Naive thymus-derived CD4-positive, alpha-beta T cell (primary cell): ENCODE data around the gene ANKS1B. TPM values are rescaled to one million over a fixed set of nuclear protein-coding genes. Genes with fewer than 3 reads are reported as not detected.

Experiments
- ATAC-seq: fragments of 150-1000 bp; cut with Tn5 transposase; 2 replicates; pipeline ENCODE4 v1.10.0; 2021; ENCODE audit warnings: mild to moderate bottlenecking, moderate library complexity
- CTCF ChIA-PET: fragments of 350-600 bp; sonication (Branson Sonifier 250); formaldehyde crosslinking; loops from one replicate; lab custom pipeline; 2021; ENCODE audit warnings: antibody characterized with exemption; lab: Charles Lee
- POLR2A ChIA-PET: fragments of 350-600 bp; sonication (Branson Sonifier 250); formaldehyde crosslinking; loops from one replicate; lab custom pipeline; 2021; ENCODE audit warnings: antibody characterized with exemption, inconsistent platforms; lab: Charles Lee
- DNase-seq, 9 donors: peaks; one replicate each; pipeline versions ENCODE4 v3.0.0 to v3.0.0-alpha.2; 2020 to 2022; ENCODE audit warnings: mixed read lengths in 1 of 9
- H3K27ac ChIP-seq: one replicate; pipeline ENCODE4 v1.7.0; 2013; ENCODE audit warnings: mild to moderate bottlenecking, low read depth, low read length, moderate library complexity
- H3K27me3 ChIP-seq, 2 donors: one replicate each; pipeline ENCODE4 v1.7.0; 2013; ENCODE audit warnings: low read length in 2 of 2, mild to moderate bottlenecking in 2 of 2, moderate library complexity in 2 of 2; ENCODE audit not compliant: control insufficient read depth in 2 of 2, insufficient read depth in 2 of 2
- H3K36me3 ChIP-seq, 3 experiments: 1 replicate in 2 of 3; 2 replicates in 1 of 3; pipeline ENCODE4 v1.7.0; 2013; ENCODE audit warnings: low read length in 3 of 3, mild to moderate bottlenecking in 3 of 3, moderate library complexity in 1 of 3; ENCODE audit not compliant: insufficient read depth in 3 of 3, control insufficient read depth in 2 of 3
- H3K4me1 ChIP-seq, 2 donors: one replicate each; pipeline ENCODE4 v1.7.0; 2013; ENCODE audit warnings: low read length in 2 of 2, mild to moderate bottlenecking in 2 of 2, moderate library complexity in 1 of 2; ENCODE audit not compliant: control insufficient read depth in 2 of 2, insufficient read depth in 2 of 2
- H3K4me3 ChIP-seq: 2 replicates; pipeline ENCODE4 v1.7.0; 2013; ENCODE audit warnings: mild to moderate bottlenecking, low read length
- H3K9me3 ChIP-seq, 3 experiments: 1 replicate in 2 of 3; 2 replicates in 1 of 3; pipeline ENCODE4 v1.7.0; 2013; ENCODE audit warnings: low read length in 3 of 3; ENCODE audit not compliant: control insufficient read depth in 2 of 3
- H3K27ac Mint-ChIP-seq, 9 donors: one replicate each; pipeline ENCODE4 v1.8.0; 2020 to 2022; ENCODE audit warnings: mixed read lengths in 9 of 9, mild to moderate bottlenecking in 8 of 9, moderate library complexity in 5 of 9, inconsistent platforms in 2 of 9
- H3K27me3 Mint-ChIP-seq, 5 donors: one replicate each; pipeline ENCODE4 v1.8.0; 2021 to 2022; ENCODE audit warnings: mixed read lengths in 5 of 5, mild to moderate bottlenecking in 1 of 5
- H3K36me3 Mint-ChIP-seq, 5 donors: one replicate each; pipeline ENCODE4 v1.8.0; 2020 to 2022; ENCODE audit warnings: mixed read lengths in 5 of 5, mild to moderate bottlenecking in 3 of 5, inconsistent platforms in 1 of 5
- H3K4me1 Mint-ChIP-seq, 7 donors: one replicate each; pipeline ENCODE4 v1.8.0; 2020 to 2022; ENCODE audit warnings: mixed read lengths in 7 of 7, mild to moderate bottlenecking in 3 of 7, inconsistent platforms in 1 of 7
- H3K4me3 Mint-ChIP-seq, 10 donors: one replicate each; pipeline ENCODE4 v1.8.0; 2020 to 2022; ENCODE audit warnings: mild to moderate bottlenecking in 10 of 10, mixed read lengths in 10 of 10, moderate library complexity in 6 of 10, inconsistent platforms in 2 of 10
- H3K9me3 Mint-ChIP-seq, 11 donors: one replicate each; pipeline ENCODE4 v1.8.0; 2020 to 2022; ENCODE audit warnings: mixed read lengths in 11 of 11, mild to moderate bottlenecking in 4 of 11, inconsistent platforms in 1 of 11, moderate library complexity in 1 of 11
- intact Hi-C, 2 donors: fragments of 100-400 bp; cut with micrococcal nuclease; formaldehyde crosslinking; loops; one replicate each; pipeline ENCODE4 v1.15.1; 2023
- polyA plus RNA-seq, 2 donors: library from polyadenylated mRNA; unstranded; fragments of 300-500 nt; fragmentation: Illumina TruSeq; gene quantifications; one replicate each; pipeline ENCODE4 v1.2.3, GENCODE V29; 2021
- total RNA-seq, 6 experiments: library from RNA in 5 of 6; stranded (reverse) in 5 of 6; gene quantifications; 1 replicate in 5 of 6; 2 replicates in 1 of 6; pipeline ENCODE4 v1.2.3 and lab custom pipeline; 2021 to 2026

The ANKS1B gene
- total and polyA plus RNA-seq, 7 experiments from 2014 or later: 0.97 TPM; not detected in 6

DNA sequence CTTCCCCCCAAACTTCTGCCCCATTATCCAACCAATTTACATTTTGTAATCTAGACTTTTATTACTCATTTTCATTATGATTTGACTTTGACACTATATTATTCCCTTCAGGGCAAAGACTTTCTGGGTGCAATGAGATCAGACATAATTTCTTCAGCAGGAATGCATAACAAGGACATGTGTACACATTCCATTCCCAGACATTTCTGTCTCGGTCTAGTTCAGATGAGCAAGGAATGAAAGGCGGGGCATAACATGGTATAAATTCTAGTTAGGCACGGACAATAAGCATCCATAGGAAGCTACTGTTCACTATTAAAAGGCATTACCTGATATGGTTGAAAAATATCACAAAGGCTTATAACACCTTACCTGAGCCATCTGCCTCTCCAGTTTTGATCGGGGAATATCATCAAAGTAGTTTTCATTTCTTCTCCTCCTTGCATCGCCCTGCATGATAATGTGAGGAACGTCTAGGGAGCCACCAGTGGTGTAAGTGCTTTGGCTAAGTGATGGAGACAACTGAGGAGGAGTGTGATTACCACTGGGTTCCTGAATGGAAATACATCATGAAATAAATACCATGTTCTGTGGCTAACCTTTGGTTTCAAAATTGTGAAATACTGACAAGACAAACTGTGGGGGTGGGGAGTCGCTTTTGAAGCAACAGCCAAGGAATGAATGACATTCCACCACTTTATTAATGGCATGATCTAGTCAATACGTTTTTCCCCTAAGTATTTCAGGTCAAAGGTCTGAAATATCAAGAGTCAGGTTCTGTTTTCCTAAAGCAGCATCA is 1155.7 kb downstream of the ANKS1B start:
- Histone ChIP-seq H3K4me3 (no peak overlapping the region), H3K27me3 (peaks cover 0 to 4% of the 10 kb centered on the region in 2 donors), H3K27ac (no peak overlapping the region), H3K36me3 (no peaks in the 10 kb centered on the region), H3K9me3 (no peaks in the 10 kb centered on the region), H3K4me1 (no peaks in the 10 kb centered on the region)
- no peak for ATAC-seq
- Mint-ChIP-seq H3K4me1 (no peaks in the 10 kb centered on the region), H3K4me3 (no peak overlapping the region), H3K27ac (no peak overlapping the region), H3K9me3 (peaks cover 0 to 4% (median 0%) of the 10 kb centered on the region in 11 donors), H3K27me3 (peaks cover 16 to 26% (median 21%) of the 10 kb centered on the region in 5 donors), H3K36me3 (no peaks in the 10 kb centered on the region)
- no peak for DNase-seq
- ChIA-PET POLR2A (no interaction called here), CTCF (no interaction called here)
- intact Hi-C loops: no loop called here

DNA sequence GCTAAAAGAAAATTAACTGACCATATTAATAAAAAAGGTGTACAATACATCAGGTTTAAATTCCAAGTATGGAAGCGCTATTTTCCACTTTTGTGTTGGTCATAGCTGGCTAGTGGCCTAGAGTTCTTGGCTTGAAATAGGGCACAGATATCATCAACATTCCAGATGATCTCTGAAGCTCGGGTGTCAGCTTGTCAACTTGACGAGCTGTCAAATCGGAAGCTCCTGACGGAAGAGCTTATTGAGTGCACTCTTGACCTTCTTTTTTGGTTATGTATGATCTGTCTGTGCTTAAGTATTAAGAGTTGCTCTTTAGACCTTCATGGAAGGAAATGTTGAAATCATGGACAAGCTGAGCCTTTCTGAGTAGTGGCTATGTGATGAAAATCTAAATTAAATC is 1161.7 kb downstream of the ANKS1B start:
- peaks cover 0 to 4% of the 10 kb centered on the region in 2 donors for H3K27me3 ChIP-seq
- peaks cover 10 to 38% (median 21%) of the 10 kb centered on the region in 5 donors for H3K27me3 Mint-ChIP-seq
- CTCF ChIA-PET: no interaction called here
- intact Hi-C loops: no loop called here
- no peaks in the 10 kb centered on the region for H3K36me3 ChIP-seq
- no peaks in the 10 kb centered on the region for H3K9me3 Mint-ChIP-seq
- no peaks in the 10 kb centered on the region for H3K4me1 ChIP-seq
- no peak for DNase-seq
- ATAC-seq: no peak
- H3K27ac ChIP-seq: no peak overlapping the region
- no peak overlapping the region for H3K4me3 Mint-ChIP-seq
- H3K9me3 ChIP-seq: no peaks in the 10 kb centered on the region
- H3K4me3 ChIP-seq: no peak overlapping the region
- no peaks in the 10 kb centered on the region for H3K4me1 Mint-ChIP-seq
- POLR2A ChIA-PET: no interaction called here
- no peak overlapping the region for H3K27ac Mint-ChIP-seq
- H3K36me3 Mint-ChIP-seq: no peaks in the 10 kb centered on the region

DNA sequence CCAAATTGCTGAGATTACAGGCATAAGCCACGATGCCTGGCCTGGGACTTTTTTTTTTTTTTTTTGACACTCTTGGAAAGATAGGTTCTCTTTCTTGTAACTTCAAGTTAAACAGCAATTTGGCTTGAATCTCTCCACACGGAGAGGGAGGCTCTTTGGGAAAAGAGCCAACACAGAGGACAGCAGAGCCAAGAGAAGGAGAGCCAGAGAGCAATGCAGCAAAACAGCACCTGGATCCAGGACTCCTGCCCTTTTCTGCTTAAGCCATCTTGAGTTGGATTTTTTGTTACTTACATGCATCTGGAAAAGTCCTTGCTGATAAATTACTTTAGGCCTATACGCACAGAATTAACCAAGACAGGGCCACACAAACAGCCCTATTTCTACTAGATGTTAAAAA is 1162.9 kb downstream of the ANKS1B start:
- H3K9me3 Mint-ChIP-seq: no peaks in the 10 kb centered on the region
- H3K36me3 Mint-ChIP-seq: no peaks in the 10 kb centered on the region
- POLR2A ChIA-PET: no interaction called here

DNA sequence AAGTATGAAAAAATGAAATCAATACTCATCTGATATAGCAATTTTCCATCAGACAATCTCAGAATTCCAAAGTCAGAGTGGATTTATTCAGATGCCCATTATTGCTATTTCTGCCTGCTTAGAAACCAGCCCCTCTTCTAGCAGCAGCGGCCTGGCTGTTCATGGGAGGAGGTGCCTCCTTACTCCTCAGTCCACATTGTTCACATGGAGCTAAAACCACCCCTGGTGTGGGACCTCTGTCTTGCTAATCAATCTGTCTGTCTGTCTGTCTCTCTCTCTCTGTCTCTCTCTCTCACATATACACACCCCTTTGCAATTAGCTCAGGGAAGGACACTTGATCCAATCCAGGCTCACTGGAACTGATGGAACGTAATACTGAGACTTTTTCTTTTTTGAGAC is 1163.5 kb downstream of the ANKS1B start:
- ChIA-PET CTCF (no interaction called here), POLR2A (no interaction called here)
- Mint-ChIP-seq H3K4me1 (no peaks in the 10 kb centered on the region), H3K27me3 (peaks cover 16 to 39% (median 25%) of the 10 kb centered on the region in 5 donors), H3K4me3 (no peak overlapping the region), H3K9me3 (no peaks in the 10 kb centered on the region), H3K36me3 (no peaks in the 10 kb centered on the region), H3K27ac (no peak overlapping the region)
- Histone ChIP-seq H3K4me1 (no peaks in the 10 kb centered on the region), H3K4me3 (no peak overlapping the region), H3K27ac (no peak overlapping the region), H3K36me3 (no peaks in the 10 kb centered on the region), H3K9me3 (no peaks in the 10 kb centered on the region), H3K27me3 (peaks cover 0 to 4% of the 10 kb centered on the region in 2 donors)
- ATAC-seq (no peak), DNase-seq (no peak)
- intact Hi-C loops: no loop called here

More for the DNA sequence above, 1162.9 kb downstream of the ANKS1B start:
- H3K4me3 Mint-ChIP-seq: no peak overlapping the region
- intact Hi-C loops: no loop called here
- H3K27ac ChIP-seq: no peak overlapping the region
- no peak overlapping the region for H3K4me3 ChIP-seq
- no peak for ATAC-seq
- H3K27me3 ChIP-seq: peaks cover 0 to 4% of the 10 kb centered on the region in 2 donors
- CTCF ChIA-PET: no interaction called here
- no peak for DNase-seq
- no peak overlapping the region for H3K27ac Mint-ChIP-seq
- H3K27me3 Mint-ChIP-seq: peaks cover 16 to 41% (median 24%) of the 10 kb centered on the region in 5 donors
- no peaks in the 10 kb centered on the region for H3K36me3 ChIP-seq
- no peaks in the 10 kb centered on the region for H3K9me3 ChIP-seq
- H3K4me1 Mint-ChIP-seq: no peaks in the 10 kb centered on the region
- H3K4me1 ChIP-seq: no peaks in the 10 kb centered on the region

DNA sequence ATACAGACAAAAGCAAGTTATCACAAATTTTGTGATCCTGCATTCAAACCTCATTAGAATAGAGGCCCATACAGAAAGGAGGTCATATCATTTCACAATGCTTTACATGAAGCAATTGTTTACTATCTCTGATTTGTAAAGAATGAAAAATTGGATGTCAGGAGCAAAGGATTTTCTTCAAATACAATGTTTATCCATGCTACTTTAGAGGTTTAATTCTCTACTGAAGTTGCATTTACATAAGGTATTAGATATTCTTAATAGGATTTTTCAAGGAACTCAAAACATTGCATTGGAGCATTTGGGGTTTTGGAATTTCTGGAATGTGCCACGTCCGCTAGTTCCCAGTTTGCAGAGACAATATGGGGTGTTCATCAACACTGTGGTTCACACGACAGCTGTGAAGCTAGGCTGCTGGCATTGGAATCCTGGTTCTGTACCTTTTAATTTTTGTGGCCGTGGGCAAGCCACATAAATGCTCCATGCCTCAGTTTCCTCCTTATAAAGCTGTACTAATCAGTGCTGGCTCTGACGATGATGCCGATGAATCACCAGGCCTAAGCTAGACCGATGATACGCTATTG is 1164.8 kb downstream of the ANKS1B start:
- ATAC-seq (no peak), DNase-seq (no peak)
- H3K9me3 ChIP-seq: no peaks in the 10 kb centered on the region
- H3K36me3 ChIP-seq: no peaks in the 10 kb centered on the region
- no peaks in the 10 kb centered on the region for H3K27me3 ChIP-seq
- H3K4me3 ChIP-seq: no peak overlapping the region
- no peak overlapping the region for H3K4me3 Mint-ChIP-seq
- no peaks in the 10 kb centered on the region for H3K4me1 Mint-ChIP-seq
- H3K27ac ChIP-seq: no peak overlapping the region
- CTCF ChIA-PET: no interaction called here
- intact Hi-C loops: no loop called here
- no peaks in the 10 kb centered on the region for H3K4me1 ChIP-seq
- H3K27me3 Mint-ChIP-seq: peaks cover 25 to 39% (median 37%) of the 10 kb centered on the region in 5 donors
- peaks cover 0 to 5% (median 0%) of the 10 kb centered on the region in 11 donors for H3K9me3 Mint-ChIP-seq
- POLR2A ChIA-PET: no interaction called here
- H3K36me3 Mint-ChIP-seq: no peaks in the 10 kb centered on the region
- H3K27ac Mint-ChIP-seq: no peak overlapping the region

DNA sequence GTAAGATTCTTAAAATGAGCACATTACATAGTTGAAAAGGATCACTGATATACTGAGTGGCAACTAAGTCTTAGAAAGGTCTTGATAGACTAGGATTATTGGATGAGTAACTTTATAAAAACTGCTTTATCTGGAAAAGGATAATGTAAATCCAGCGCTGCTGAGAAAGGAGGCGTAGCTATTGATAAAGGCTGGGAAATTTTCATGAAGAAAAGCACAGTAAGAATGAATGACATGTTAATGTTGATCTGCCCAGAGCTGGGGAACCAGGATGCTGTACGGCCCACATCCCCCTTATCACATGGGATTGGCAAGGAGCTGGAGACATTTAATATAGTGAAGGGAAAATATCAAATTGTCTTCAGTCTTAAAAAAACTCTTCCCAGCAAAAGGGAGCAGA is 1165.7 kb downstream of the ANKS1B start:
- ChIA-PET CTCF (no interaction called here), POLR2A (no interaction called here)
- no peaks in the 10 kb centered on the region for H3K4me1 ChIP-seq
- H3K9me3 ChIP-seq: no peaks in the 10 kb centered on the region
- Mint-ChIP-seq H3K27me3 (peaks cover 27 to 42% (median 36%) of the 10 kb centered on the region in 5 donors), H3K4me1 (no peaks in the 10 kb centered on the region), H3K27ac (no peak overlapping the region), H3K36me3 (no peaks in the 10 kb centered on the region), H3K9me3 (peaks cover 0 to 5% (median 0%) of the 10 kb centered on the region in 11 donors), H3K4me3 (no peak overlapping the region)
- DNase-seq (no peak), ATAC-seq (no peak)
- no peak overlapping the region for H3K4me3 ChIP-seq
- H3K27me3 ChIP-seq: no peaks in the 10 kb centered on the region
- intact Hi-C loops: no loop called here
- no peak overlapping the region for H3K27ac ChIP-seq
- no peaks in the 10 kb centered on the region for H3K36me3 ChIP-seq

DNA sequence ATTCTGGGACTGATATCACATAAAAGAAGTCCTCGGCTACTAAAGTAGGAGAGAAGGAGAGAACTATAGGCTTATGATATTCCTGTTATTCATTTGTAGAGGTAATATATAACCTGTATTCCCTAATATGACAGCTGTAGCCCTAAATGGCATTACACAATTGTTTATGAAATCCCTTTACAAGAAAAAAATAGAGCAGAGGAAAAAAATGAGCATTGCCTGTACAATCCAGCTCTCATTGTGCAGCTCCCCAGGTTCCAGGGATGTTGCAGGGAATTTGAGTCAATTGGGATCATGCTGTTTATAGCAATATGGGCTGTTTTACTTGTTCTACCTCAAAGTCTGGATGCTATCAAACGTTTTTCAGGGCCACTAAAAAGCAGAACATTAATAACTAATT is 1166.5 kb downstream of the ANKS1B start:
- H3K36me3 ChIP-seq: no peaks in the 10 kb centered on the region
- CTCF ChIA-PET: no interaction called here
- H3K4me3 Mint-ChIP-seq: no peak overlapping the region
- H3K4me1 ChIP-seq: no peaks in the 10 kb centered on the region
- H3K36me3 Mint-ChIP-seq: no peaks in the 10 kb centered on the region
- peaks cover 27 to 45% (median 37%) of the 10 kb centered on the region in 5 donors for H3K27me3 Mint-ChIP-seq
- H3K9me3 Mint-ChIP-seq: peaks cover 0 to 5% (median 0%) of the 10 kb centered on the region in 11 donors
- H3K4me1 Mint-ChIP-seq: no peaks in the 10 kb centered on the region
- DNase-seq (no peak), ATAC-seq (no peak)
- no peaks in the 10 kb centered on the region for H3K27me3 ChIP-seq
- no peak overlapping the region for H3K27ac Mint-ChIP-seq
- H3K9me3 ChIP-seq: no peaks in the 10 kb centered on the region
- no peak overlapping the region for H3K27ac ChIP-seq
- no peak overlapping the region for H3K4me3 ChIP-seq
- intact Hi-C loops: no loop called here
- POLR2A ChIA-PET: no interaction called here
